Panc1 (cell line): ENCODE measurements around the gene AP4B1. TPM values are rescaled to one million over a fixed set of nuclear protein-coding genes. Genes with fewer than 3 reads are reported as not detected.

Experiments
- ATAC-seq: fragments of 200-7000 bp; cut with Tn5 transposase; 2 replicates; pipeline ENCODE4 v1.9.1; 2020; ENCODE audit warnings: mild to moderate bottlenecking, moderate library complexity
- BruUV-seq: library from RNA; stranded (reverse); fragments of 400-500 nt; replicated peaks from 2 replicates; lab custom pipeline; 2021; lab: Mats Ljungman, UMichigan
- CTCF ChIA-PET: fragments of 300-600 bp; sonication (Branson Sonifier 250); formaldehyde crosslinking; loops from one replicate; lab custom pipeline; 2022; ENCODE audit warnings: antibody characterized with exemption; lab: Charles Lee
- POLR2A ChIA-PET: fragments of 300-600 bp; sonication (Branson Sonifier 250); formaldehyde crosslinking; loops from one replicate; lab custom pipeline; 2022; ENCODE audit warnings: antibody characterized with exemption; lab: Charles Lee
- DNase-seq: peaks from one replicate; pipeline ENCODE4 v3.0.0-alpha.2; 2010; ENCODE audit warnings: low read depth, low spot score
- H3K27ac ChIP-seq: 2 replicates; pipeline ENCODE4 v1.5.1; 2011; ENCODE audit warnings: mild to moderate bottlenecking, low read length, inconsistent platforms
- H3K27me3 ChIP-seq: fragments of 200-500 bp; sonication (Bioruptor generic); 2 replicates; pipeline ENCODE4 v1.6.0; 2014; ENCODE audit warnings: low read length, inconsistent platforms; ENCODE audit not compliant: control insufficient read depth, insufficient read depth
- H3K36me3 ChIP-seq: fragments of 200-500 bp; sonication (Bioruptor generic); 2 replicates; pipeline ENCODE4 v1.5.1; 2014; ENCODE audit warnings: inconsistent platforms, mild to moderate bottlenecking, low read length, moderate library complexity; ENCODE audit not compliant: control insufficient read depth, insufficient read depth
- H3K4me1 ChIP-seq: 2 replicates; pipeline ENCODE4 v1.5.1; 2011; ENCODE audit warnings: inconsistent platforms, mild to moderate bottlenecking, low read length, moderate library complexity; ENCODE audit not compliant: control insufficient read depth, insufficient read depth
- H3K4me3 ChIP-seq, 2 experiments: 2 replicates each; pipeline ENCODE4 v1.5.1; 2011 to 2012; ENCODE audit warnings: low read depth in 2 of 2, low read length in 2 of 2, mild to moderate bottlenecking in 2 of 2, inconsistent platforms in 1 of 2, moderate library complexity in 1 of 2
- H3K9me3 ChIP-seq: fragments of 200-500 bp; sonication (Bioruptor generic); 2 replicates; pipeline ENCODE4 v1.5.1; 2014; ENCODE audit warnings: low read depth, mild to moderate bottlenecking, inconsistent platforms, low read length, moderate library complexity; ENCODE audit not compliant: control insufficient read depth, insufficient read depth
- CTCF ChIP-seq: fragments of 450-650 bp; IDR thresholded peaks from 2 replicates; pipeline ENCODE4 v1.5.1; 2017; ENCODE audit warnings: mild to moderate bottlenecking
- POLR2AphosphoS5 ChIP-seq: IDR thresholded peaks from 2 replicates; pipeline ENCODE4 v1.6.1; 2012; ENCODE audit warnings: mild to moderate bottlenecking, low read depth, low read length, moderate library complexity
- REST ChIP-seq, 2 experiments: IDR thresholded peaks; 2 replicates each; pipeline ENCODE4 v1.6.1; 2011 to 2012; ENCODE audit warnings: low read depth in 2 of 2, control low read depth in 1 of 2, low read length in 1 of 2, mild to moderate bottlenecking in 1 of 2, moderate library complexity in 1 of 2; ENCODE audit not compliant: insufficient read depth in 1 of 2
- SIN3A ChIP-seq: IDR thresholded peaks from 2 replicates; pipeline ENCODE4 v1.6.1; 2012; ENCODE audit warnings: low read depth, mild to moderate bottlenecking, low read length, moderate library complexity, borderline replicate concordance; ENCODE audit not compliant: insufficient read depth
- TCF7L2 ChIP-seq: IDR thresholded peaks from 2 replicates; pipeline ENCODE4 v1.6.1; 2011; ENCODE audit warnings: mild to moderate bottlenecking, low read depth, low read length, inconsistent platforms
- in situ Hi-C: cut with HindIII; loops from 2 replicates; pipeline ENCODE4 v1.10.0; 2016; ENCODE audit warnings: low sequenced_read_pairs, low pct_unique_long_range_greater_than_20kb
- intact Hi-C: fragments of 100-400 bp; cut with micrococcal nuclease; formaldehyde crosslinking; loops from one replicate; pipeline ENCODE4 v1.10.0; 2022; ENCODE audit not compliant: unreplicated experiment
- total RNA-seq: library from RNA; stranded (reverse); gene quantifications from one replicate; pipeline ENCODE4 v1.2.1, GENCODE V29; 2021; ENCODE audit not compliant: unreplicated experiment

AP4B1 gene
- total RNA-seq, 1 experiment from 2014 or later, result 14.2 TPM

- no peaks in the 10 kb centered on the region for H3K4me1 ChIP-seq
- TF ChIP-seq TCF7L2 (no peak), REST (IDR thresholded peaks at IDR 0.05; ENCODE audit: insufficient read depth in 1 of 2, low read depth in 2 of 2, low read length in 1 of 2) (no peak), CTCF (no peak), SIN3A (no peak), POLR2AphosphoS5 (no peak)
- BruUV-seq, result no TSS peak
- ChIA-PET POLR2A (no interaction called here), CTCF (no interaction called here)
- H3K27ac ChIP-seq, result no peak overlapping the region
- H3K4me3 ChIP-seq, result no peak overlapping the region
- H3K36me3 ChIP-seq, result no peaks in the 10 kb centered on the region
- no peaks in the 10 kb centered on the region for H3K9me3 ChIP-seq
- no peak for ATAC-seq
- in situ Hi-C loops (no loop called here), intact Hi-C loops (no loop called here)
- DNase-seq, result no peak
- H3K27me3 ChIP-seq, result no peaks in the 10 kb centered on the region
Observed at GRCh38 chr1:113881661-113882060, 22.9 kb downstream of the AP4B1 start.

- H3K36me3 ChIP-seq, result no peaks in the 10 kb centered on the region
- H3K27ac ChIP-seq, result no peak overlapping the region
- ChIA-PET POLR2A (no interaction called here), CTCF (no interaction called here)
- DNase-seq (no peak), ATAC-seq (no peak)
- intact Hi-C loops (no loop called here), in situ Hi-C loops (no loop called here)
- H3K27me3 ChIP-seq, result no peaks in the 10 kb centered on the region
- H3K4me1 ChIP-seq, result no peaks in the 10 kb centered on the region
- H3K9me3 ChIP-seq, result no peaks in the 10 kb centered on the region
- no TSS peak for BruUV-seq
- no peak for TF ChIP-seq SIN3A
- no peak overlapping the region for H3K4me3 ChIP-seq
Observed at GRCh38 chr1:113879739-113880038, 24.9 kb downstream of the AP4B1 start.

GRCh38 chr1:113876176-113876575 lies 28.4 kb downstream of the AP4B1 start:
- Histone ChIP-seq H3K4me1 (no peaks in the 10 kb centered on the region), H3K27me3 (no peaks in the 10 kb centered on the region), H3K9me3 (no peaks in the 10 kb centered on the region), H3K36me3 (no peaks in the 10 kb centered on the region), H3K4me3 (no peak overlapping the region), H3K27ac (no peak overlapping the region)
- no peak for DNase-seq
- intact Hi-C loops, result no loop called here
- no peak for ATAC-seq
- no peak for TF ChIP-seq POLR2AphosphoS5
- no peak for TF ChIP-seq SIN3A
- ChIA-PET CTCF (no interaction called here), POLR2A (no interaction called here)
- in situ Hi-C loops, result no loop called here
- BruUV-seq, result no TSS peak
